Amniotic stem cell (primary cell): ENCODE measurements around the gene RPL4.

Experiments
- DNase-seq: peaks from one replicate; lab custom pipeline; 2025; lab: John Stamatoyannopoulos, UW

The RPL4 gene

GRCh38 chr15:66456211-66456610, 48.4 kb downstream of the RPL4 start:
- no peak for DNase-seq

GRCh38 chr15:66454143-66454542, 50.5 kb downstream of the RPL4 start:
- DNase-seq, result no peak

GRCh38 chr15:66452971-66453580, 51.6 kb downstream of the RPL4 start:
- DNase-seq, result no peak

GRCh38 chr15:66452420-66452819, 52.2 kb downstream of the RPL4 start:
- no peak for DNase-seq
